ENCODE results near the gene RAVER1. TPM values are rescaled to one million over a fixed set of nuclear protein-coding genes. Genes with fewer than 3 reads are reported as not detected.
A peak's percentile ranks its signal among the peaks of the same experiment; 100 is the strongest.

Gene RAVER1
- total and polyA plus RNA-seq, 7 donors: 8.4 to 37.0 (median 14.8) TPM

DNA sequence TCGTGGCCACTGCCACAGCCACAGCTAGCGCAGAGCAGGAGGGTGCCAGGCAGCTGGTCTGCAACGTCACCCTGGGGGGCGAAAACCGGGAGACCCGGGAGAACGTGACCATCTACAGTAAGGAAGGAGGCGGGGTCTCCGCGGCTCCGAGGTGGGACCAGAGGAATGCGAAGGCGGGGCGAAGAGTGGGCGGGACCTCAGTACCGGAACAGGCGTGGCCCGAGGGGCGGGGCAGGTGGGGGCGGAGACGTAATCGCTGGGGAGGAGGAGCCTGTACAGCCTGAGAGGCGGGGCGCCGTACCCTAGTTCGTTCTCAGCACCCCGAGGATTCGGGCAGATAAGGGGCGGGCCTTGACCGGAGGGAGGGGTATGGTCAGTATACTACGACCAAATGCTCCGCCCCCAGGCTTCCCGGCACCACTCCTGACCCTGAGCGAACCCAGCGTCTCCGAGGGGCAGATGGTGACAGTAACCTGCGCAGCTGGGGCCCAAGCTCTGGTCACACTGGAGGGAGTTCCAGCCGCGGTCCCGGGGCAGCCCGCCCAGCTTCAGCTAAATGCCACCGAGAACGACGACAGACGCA, 41.0 kb downstream of the RAVER1 start:
- peaks cover 84 to 100% (median 98%) of the 10 kb centered on the region in 3 donors for H3K27me3 ChIP-seq

GRCh38 chr19:10291554-10292205, 41.6 kb downstream of the RAVER1 start:
- H3K4me3 ChIP-seq: peak overlapping the region; percentile 9 to 37 (median 27)
- H3K9me3 ChIP-seq: no peaks in the 10 kb centered on the region
- H3K27ac ChIP-seq: no peak overlapping the region
- TF ChIP-seq POLR2AphosphoS5 (IDR thresholded peaks at IDR 0.05): no peak
- no peaks in the 10 kb centered on the region for H3K36me3 ChIP-seq
- intact Hi-C loops (cut with DNase I): no loop called here
- DNase-seq: peak; percentile 59
- peaks cover 89 to 100% (median 100%) of the 10 kb centered on the region in 3 donors for H3K27me3 ChIP-seq
- peaks cover 0 to 79% (median 65%) of the 10 kb centered on the region in 4 donors for H3K4me1 ChIP-seq
- WGBS, 2 donors: 2% methylated on average over 49 of the region's 49 CpGs

More for the DNA sequence above, 41.0 kb downstream of the RAVER1 start:
- Histone ChIP-seq H3K9me3 (no peaks in the 10 kb centered on the region), H3K27ac (no peak overlapping the region), H3K36me3 (no peaks in the 10 kb centered on the region), H3K4me1 (peaks cover 0 to 73% (median 62%) of the 10 kb centered on the region in 4 donors), H3K4me3 (peak overlapping the region in 2 of 4 donors; percentile 36 to 37)
- WGBS, 2 donors: 1 to 2% methylated on average over 45 of the region's 45 CpGs
- intact Hi-C loops (cut with DNase I): no loop called here
- peak; percentile 80 for DNase-seq
- peak in 1 of 4 donors; percentile 4 for TF ChIP-seq POLR2AphosphoS5 (IDR thresholded peaks at IDR 0.05)
- TF ChIP-seq, protein P1, sequence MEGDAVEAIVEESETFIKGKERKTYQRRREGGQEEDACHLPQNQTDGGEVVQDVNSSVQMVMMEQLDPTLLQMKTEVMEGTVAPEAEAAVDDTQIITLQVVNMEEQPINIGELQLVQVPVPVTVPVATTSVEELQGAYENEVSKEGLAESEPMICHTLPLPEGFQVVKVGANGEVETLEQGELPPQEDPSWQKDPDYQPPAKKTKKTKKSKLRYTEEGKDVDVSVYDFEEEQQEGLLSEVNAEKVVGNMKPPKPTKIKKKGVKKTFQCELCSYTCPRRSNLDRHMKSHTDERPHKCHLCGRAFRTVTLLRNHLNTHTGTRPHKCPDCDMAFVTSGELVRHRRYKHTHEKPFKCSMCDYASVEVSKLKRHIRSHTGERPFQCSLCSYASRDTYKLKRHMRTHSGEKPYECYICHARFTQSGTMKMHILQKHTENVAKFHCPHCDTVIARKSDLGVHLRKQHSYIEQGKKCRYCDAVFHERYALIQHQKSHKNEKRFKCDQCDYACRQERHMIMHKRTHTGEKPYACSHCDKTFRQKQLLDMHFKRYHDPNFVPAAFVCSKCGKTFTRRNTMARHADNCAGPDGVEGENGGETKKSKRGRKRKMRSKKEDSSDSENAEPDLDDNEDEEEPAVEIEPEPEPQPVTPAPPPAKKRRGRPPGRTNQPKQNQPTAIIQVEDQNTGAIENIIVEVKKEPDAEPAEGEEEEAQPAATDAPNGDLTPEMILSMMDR (IDR thresholded peaks at IDR 0.05): no peak

GRCh38 chr19:10290876-10291553, 42.3 kb downstream of the RAVER1 start:
- 1% methylated on average over 57 of the region's 57 CpGs for WGBS, 2 donors
- no peaks in the 10 kb centered on the region for H3K36me3 ChIP-seq
- H3K4me1 ChIP-seq: peaks cover 0 to 75% (median 61%) of the 10 kb centered on the region in 4 donors
- peaks cover 83 to 100% (median 96%) of the 10 kb centered on the region in 3 donors for H3K27me3 ChIP-seq
- intact Hi-C loops (cut with DNase I): no loop called here
- peak overlapping the region; percentile 9 to 37 (median 27) for H3K4me3 ChIP-seq
- H3K27ac ChIP-seq: no peak overlapping the region
- no peak for DNase-seq
- no peaks in the 10 kb centered on the region for H3K9me3 ChIP-seq
- TF ChIP-seq POLR2A (IDR thresholded peaks at IDR 0.05) (no peak), POLR2AphosphoS5 (IDR thresholded peaks at IDR 0.05) (no peak), EP300 (IDR thresholded peaks at IDR 0.05) (no peak)
- TF ChIP-seq, protein P1 (IDR thresholded peaks at IDR 0.05): no peak

DNA sequence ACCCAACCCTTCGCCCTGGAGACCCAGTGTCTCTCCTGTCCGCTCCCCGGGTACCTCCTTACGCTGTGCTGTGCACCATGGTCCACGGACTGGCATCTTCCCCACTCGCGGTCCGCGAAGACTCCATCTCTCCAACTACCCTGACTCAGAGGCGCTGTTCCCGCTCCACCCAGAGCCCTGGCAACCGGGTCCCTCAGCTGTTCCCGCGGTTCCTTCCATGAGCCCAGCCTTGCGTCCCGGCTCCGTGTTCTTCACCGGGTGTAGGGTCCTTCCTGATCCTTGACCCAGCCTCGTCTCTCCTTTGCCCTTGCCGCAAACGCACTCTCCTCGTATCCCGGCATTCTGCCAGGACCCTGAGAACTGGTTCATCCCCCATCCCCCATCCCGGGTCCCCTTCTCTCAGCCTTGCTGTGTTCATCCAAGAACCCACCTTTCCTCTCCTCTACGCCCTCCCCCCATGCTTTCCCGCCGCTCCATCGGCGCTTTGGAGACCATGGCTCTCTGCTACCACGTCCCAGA, 42.9 kb downstream of the RAVER1 start:
- H3K4me3 ChIP-seq: peak overlapping the region in 2 of 4 donors; percentile 36 to 37
- H3K9me3 ChIP-seq: no peaks in the 10 kb centered on the region
- H3K27ac ChIP-seq: no peak overlapping the region
- intact Hi-C loops (cut with DNase I): no loop called here
- no peaks in the 10 kb centered on the region for H3K36me3 ChIP-seq
- TF ChIP-seq EP300 (IDR thresholded peaks at IDR 0.05) (no peak), POLR2AphosphoS5 (IDR thresholded peaks at IDR 0.05) (no peak), POLR2A (IDR thresholded peaks at IDR 0.05) (no peak)
- TF ChIP-seq, protein P1 (IDR thresholded peaks at IDR 0.05): no peak
- H3K4me1 ChIP-seq: peaks cover 0 to 69% (median 55%) of the 10 kb centered on the region in 4 donors
- 2 to 3% methylated on average over 30 of the region's 30 CpGs for WGBS, 2 donors
- DNase-seq: no peak
- peaks cover 77 to 100% (median 90%) of the 10 kb centered on the region in 3 donors for H3K27me3 ChIP-seq

Data from sigmoid colon (tissue), 7 donors.